ENCODE measurements around the gene PGA5.

DNA sequence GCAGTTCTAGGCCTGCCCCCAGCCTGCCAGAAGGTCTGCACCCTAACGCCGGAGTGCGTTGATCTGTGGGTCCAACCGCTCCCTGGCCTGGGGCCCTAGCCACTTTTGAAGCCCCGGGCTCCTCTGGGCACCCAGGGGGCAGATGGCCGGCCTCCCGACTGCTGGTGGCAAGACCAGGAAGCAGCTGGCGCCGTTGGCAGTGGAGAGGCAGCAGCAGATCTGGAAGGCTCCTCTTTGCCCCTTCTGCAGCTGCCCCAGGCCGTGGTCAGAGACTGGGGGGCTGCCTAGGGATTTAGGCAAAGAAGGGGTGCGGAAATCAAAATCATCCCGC, 54.6 kb downstream of the PGA5 start:
- TF ChIP-seq CTCF (IDR thresholded peaks at IDR 0.05) (no peak), POLR2A (IDR thresholded peaks at IDR 0.05) (no peak)
